KOPT-K1 (cell line): ENCODE data around the gene LARP1B.

Source experiments
- H3K27ac ChIP-seq: fragments of 200-600 bp; sonication (generic); 2 replicates; pipeline ENCODE4 v1.5.1; 2016; ENCODE audit warnings: antibody characterized with exemption, mild to moderate bottlenecking, low read depth, low read length; ENCODE audit not compliant: poor library complexity, severe bottlenecking
- H3K36me3 ChIP-seq: fragments of 200-600 bp; sonication (generic); 2 replicates; pipeline ENCODE4 v1.5.1; 2017; ENCODE audit warnings: antibody characterized with exemption, mild to moderate bottlenecking, low read length, moderate library complexity; ENCODE audit not compliant: insufficient read depth
- H3K9me3 ChIP-seq: fragments of 200-600 bp; sonication (generic); 2 replicates; pipeline ENCODE4 v1.5.1; 2017; ENCODE audit warnings: antibody characterized with exemption, low read length, mild to moderate bottlenecking; ENCODE audit not compliant: insufficient read depth, poor library complexity, severe bottlenecking

The LARP1B gene

DNA sequence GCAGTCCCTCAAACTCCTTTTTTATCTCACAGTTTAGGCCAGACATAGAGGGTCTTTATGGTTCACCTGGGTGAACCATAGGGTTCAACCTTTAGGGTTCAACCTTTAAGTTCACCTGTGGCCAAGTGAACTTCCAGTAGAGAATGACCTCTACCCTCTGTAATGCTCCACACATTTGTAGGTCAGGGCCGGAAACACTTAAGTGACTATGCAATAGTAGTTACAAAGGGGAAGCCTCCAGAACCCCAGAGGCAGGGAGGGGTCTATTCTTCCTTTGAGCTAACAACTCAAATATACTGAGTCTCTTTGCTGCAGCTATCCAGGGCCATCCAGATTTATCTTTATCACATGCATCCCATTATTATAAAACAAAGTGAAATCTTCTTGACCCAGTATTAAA lies 100.0 kb downstream of the LARP1B start:
- Histone ChIP-seq H3K36me3 (peaks cover 11% of the 10 kb centered on the region; the same call in 1 of the 2 replicates), H3K9me3 (peaks cover 14% of the 10 kb centered on the region), H3K27ac (no peak overlapping the region)

DNA sequence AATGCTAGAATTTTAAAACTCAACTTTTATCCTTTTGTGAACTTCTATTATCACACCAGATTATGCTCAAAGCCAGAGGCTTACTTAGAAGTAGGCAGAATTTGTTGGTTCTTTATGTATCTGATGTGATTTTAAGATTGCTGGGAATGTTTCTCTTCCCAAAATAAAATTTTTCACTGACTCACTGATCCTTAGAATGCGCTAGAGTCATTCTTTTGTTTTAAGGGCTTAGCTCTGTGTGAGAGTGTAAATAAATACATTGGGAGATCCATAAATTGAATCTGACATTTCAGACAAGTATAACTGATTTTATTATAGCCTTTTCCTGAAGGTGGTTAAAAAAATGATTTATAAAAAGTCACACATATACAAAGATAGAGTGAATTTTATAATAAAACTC lies 101.3 kb downstream of the LARP1B start:
- peaks cover under 1% of the 10 kb centered on the region; the same call in 1 of the 2 replicates for H3K36me3 ChIP-seq
- peaks cover 1% of the 10 kb centered on the region for H3K9me3 ChIP-seq
- no peak overlapping the region for H3K27ac ChIP-seq

DNA sequence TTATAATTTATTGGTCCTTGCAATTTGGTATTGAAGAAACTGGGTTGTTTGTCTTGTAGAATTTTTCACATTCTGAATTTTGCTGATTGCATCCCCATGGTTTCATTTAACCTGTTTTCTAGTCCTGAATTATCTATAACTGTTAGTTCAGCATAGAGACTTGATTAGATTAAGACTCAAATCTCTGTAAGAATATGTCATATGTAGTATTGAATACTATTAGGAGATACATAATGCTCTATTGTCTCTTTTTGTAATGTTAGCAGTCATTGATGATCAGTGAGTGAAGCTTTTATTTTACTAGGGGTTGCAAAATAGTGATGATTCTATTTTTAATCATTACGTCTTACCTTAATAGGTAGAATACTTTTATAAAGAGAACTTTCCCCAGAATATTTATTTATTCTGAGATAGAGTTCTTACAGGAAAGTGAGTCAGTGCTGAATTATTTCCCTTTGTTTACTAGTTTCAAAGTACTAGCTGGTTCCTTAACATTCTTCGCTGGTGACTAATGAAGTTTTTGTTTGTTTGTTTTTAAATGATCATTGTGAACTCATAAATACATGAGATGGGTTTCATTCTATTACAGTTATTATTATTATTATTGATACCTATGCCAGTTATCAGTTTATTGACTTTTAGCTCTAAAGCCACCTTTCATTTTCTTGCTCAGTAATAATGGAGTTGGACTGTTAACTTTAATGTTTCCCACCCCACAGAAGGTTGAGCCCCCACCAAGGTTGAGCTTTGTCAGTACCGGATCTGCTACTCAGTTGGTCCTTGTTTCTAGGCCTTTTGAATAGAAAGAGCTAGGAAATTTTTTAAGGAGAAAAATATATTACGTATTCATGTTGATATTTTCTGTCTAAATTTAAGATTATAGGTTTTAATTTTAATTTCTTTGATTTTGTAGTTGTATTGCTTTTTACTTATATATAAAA lies 102.3 kb downstream of the LARP1B start:
- H3K9me3 ChIP-seq = no peaks in the 10 kb centered on the region
- H3K27ac ChIP-seq = no peak overlapping the region
- no peaks in the 10 kb centered on the region for H3K36me3 ChIP-seq

DNA sequence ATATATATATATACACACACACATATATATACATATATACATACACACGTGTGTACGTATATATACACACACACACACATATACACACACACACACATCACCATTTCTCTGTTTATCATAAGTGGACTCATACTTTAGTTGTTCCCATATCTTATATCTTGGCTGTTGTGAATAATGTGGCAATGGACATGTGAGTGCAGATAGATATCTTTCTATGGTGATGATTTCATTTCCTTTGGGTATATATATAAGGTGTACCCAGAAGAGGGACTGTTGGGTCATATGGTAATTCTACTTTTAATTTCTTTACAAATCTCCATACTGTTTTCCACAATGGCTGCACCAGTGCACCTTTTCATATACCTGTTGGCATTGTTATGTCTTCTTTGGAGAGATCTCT lies 105.9 kb downstream of the LARP1B start:
- H3K9me3 ChIP-seq = no peaks in the 10 kb centered on the region
- no peaks in the 10 kb centered on the region for H3K36me3 ChIP-seq
- H3K27ac ChIP-seq = no peak overlapping the region

DNA sequence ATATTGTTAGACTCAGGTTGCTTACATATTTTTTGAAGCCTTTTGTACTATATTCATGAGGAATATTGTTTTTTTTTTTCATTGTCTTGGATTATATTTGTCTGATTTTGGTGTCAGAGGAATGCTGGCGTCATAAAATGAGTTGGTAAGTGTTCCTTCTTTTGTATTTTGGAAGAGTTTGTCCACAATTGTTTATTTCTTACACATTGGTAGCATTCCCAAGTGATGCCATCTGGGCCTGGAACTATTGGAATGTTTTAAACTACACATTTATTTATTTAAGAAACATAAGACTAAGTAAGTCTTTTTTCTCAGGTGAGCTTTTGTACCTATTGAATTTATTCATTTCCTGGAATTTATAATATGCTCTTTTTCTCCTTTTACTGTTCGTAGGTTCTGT lies 107.6 kb downstream of the LARP1B start:
- no peaks in the 10 kb centered on the region for H3K9me3 ChIP-seq
- no peaks in the 10 kb centered on the region for H3K36me3 ChIP-seq
- no peak overlapping the region for H3K27ac ChIP-seq

DNA sequence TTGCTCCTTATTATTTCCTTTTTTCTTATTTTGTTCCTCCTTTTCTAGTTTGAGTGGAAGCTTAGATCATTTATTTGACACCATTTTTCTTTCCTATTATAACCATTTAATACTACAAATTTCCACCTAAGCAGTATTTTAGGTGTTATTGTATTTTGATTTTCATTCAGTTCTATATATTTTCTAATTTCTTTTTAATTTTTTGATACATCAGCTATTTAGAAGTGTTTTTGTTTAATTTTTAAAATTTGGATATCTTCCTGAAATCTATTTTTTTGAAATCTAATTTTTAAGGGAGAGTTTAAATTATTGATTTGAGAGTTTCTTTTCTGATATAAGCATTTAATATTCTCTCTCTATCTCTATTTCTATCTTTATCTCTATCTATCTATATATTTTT lies 108.1 kb downstream of the LARP1B start:
- no peaks in the 10 kb centered on the region for H3K9me3 ChIP-seq
- H3K27ac ChIP-seq = no peak overlapping the region
- H3K36me3 ChIP-seq = no peaks in the 10 kb centered on the region

DNA sequence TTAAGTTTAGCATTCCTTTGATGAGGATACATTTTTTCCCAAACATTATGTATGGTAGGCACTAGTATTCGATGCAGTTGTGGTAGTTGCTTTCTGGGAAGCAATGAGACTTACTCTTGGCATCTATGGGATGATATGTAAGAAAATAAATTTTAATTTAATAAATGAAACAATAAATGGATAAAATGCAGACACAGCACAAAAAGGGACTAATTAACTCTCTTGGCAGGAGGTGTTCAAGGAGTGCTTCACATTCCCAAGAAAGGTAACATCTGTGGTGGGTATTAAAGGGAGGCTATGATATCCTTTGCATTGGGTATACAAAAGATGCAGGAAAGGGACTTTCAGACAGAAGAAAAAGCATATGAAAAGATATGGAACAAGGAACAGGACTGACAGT lies 115.5 kb downstream of the LARP1B start:
- Histone ChIP-seq H3K36me3 (peaks cover 7% of the 10 kb centered on the region), H3K27ac (no peak overlapping the region), H3K9me3 (no peaks in the 10 kb centered on the region)

DNA sequence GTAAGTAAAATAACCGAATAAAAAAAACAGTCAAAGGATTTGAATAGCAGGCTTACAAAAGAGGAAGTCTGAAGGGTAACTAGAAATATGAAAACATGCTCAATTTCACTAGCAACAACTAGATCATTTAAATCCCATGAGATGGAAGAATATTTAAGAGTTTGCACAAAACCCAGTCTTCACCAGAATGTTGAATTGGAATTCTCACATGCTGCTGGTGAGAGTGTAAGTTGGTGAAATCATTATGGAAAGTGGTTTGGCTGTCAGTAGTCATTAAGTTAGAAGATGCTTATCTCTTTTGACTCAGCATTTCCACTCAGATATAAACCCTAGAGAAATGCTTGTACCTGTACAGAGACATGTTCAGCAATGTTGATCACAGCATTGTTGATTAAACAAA lies 116.4 kb downstream of the LARP1B start:
- Histone ChIP-seq H3K27ac (no peak overlapping the region), H3K36me3 (peaks cover 7% of the 10 kb centered on the region)

DNA sequence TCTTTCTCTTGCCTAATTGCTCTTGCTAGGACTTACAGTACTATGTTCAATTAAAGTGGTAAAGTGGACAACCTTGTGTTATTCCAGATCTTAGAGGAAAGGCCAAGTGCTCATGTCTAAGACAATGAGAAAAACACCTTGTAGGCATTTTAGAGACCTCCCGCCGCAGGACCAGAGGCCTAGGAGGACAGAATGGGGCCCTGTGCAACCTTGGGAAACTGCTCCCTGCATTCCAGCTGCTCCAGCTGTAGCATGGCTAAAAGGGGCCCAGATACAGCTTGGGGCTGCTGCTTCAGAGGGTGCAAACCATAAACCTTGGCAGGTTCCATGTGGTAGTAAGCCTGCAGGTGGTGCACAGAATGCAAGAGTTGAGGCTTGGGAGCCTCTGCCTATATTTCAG lies 125.5 kb downstream of the LARP1B start:
- Histone ChIP-seq H3K9me3 (peaks cover 9% of the 10 kb centered on the region), H3K27ac (no peak overlapping the region), H3K36me3 (peaks cover 14% of the 10 kb centered on the region; the same call in 1 of the 2 replicates)

More for the DNA sequence above, 116.4 kb downstream of the LARP1B start:
- no peaks in the 10 kb centered on the region for H3K9me3 ChIP-seq

DNA sequence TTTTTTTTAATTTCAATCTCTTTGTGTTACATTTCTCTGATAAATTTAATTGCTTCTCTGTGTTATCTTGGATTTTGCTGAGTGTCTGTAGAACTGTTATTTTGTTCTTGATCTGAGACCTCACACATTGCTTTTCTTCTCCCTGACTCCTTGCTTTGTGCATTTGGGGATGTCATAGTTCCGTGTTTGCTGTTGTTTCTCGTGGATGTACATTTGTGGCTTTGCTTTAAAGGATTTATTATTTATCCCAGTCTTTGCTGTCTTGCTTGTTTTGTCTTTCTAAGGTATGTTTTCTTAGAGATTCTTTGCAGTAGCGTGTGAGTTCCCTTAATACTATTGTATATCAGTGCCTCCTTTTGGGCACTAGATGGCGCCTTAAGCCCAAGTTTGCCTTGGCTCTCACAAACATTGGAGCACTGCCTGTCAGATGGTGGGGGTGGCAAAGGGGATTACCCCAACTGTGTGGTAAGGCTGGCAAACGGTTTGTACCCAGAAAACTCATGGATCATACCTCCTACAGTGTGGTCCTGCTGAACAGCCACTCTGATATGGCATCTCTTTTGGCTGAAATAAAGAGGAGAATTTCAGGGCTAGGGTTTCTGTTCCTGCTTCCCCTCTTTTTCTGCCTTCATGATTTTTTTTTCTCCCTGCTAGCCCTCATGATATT lies 130.1 kb downstream of the LARP1B start:
- Histone ChIP-seq H3K9me3 (peaks cover 9% of the 10 kb centered on the region), H3K36me3 (peaks cover 7% of the 10 kb centered on the region; the same call in 1 of the 2 replicates), H3K27ac (no peak overlapping the region)

DNA sequence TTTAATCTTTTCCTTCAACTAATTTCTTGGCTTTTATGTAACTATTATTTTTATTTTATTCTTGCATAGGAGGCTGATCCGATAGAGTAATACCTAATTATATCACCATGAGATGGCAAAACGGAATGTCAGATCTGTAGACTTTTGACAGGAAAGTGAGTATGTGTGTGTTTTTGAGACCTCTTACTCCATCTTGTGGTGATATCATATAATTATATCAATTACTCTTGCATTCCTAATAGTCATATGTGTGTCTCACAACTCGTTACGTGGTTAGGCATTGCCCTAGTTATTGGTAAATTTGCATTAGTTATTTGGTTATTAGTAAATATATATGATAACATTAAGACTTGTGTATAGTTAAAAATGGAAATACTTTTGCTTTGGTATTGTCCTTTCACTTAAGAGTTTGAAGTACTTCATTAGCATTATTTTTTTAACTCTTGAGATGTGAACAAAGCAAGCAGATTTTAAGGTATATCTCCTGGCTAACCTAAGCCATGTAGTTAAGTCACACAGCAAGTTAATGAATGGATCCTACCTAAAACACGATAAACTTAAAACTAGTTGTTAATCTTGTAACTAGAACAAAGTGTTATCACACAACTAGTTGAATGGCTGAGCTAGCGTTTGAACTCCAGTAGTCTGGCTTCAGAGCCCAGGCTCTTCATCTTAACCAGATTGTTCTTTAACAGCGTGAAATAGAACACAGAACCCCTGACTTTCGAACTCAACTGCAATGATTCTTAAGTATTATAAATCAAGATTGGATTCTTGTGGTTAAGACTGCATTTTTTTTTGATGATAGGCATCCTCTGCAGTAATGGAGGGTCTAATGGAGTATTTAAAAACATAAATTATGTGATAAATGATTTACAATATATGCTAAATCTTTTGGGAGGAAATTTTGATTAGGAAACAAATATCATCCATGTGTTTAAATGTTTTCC lies 159.4 kb downstream of the LARP1B start:
- no peaks in the 10 kb centered on the region for H3K36me3 ChIP-seq
- no peak overlapping the region for H3K27ac ChIP-seq
- no peaks in the 10 kb centered on the region for H3K9me3 ChIP-seq

DNA sequence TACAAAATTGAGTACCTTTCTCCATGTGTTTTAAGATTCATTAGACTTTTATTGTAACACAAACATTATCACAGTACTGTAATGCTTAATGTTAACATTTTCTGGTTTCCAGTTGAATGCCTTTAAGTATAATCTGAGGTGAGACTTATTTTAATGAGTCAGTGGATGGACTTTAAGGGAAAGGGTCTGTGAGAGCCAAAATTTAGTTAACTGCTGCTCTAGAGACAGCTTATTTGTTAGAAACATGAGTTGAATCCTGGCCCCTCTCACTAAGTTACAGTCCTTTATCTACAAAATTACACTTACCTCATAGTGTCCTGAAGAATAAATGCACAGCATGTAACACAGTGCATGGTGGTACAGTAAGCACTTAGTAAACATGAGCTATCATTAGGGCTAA lies 160.5 kb downstream of the LARP1B start:
- H3K9me3 ChIP-seq = no peaks in the 10 kb centered on the region
- H3K27ac ChIP-seq = no peak overlapping the region
- H3K36me3 ChIP-seq = no peaks in the 10 kb centered on the region

DNA sequence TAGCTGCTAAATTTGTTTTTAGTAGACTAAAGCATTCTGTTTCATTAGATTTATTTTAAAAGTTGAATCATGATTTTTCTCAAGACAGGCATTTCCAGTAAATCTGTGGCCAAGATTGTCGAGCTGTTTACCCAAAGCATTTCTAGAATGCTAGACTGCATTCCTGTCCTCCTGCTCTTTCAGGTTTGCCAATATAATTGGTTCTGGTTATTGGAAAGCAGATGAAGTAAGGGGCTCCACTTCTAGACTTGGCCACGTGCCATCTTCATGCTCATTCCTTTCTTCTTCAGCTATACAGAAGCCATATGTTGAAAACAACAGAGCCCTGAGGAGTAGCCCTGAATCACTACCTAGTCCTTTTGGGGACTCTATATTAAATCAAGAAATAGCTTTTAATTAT lies 164.0 kb downstream of the LARP1B start:
- H3K27ac ChIP-seq = no peak overlapping the region
- H3K9me3 ChIP-seq = no peaks in the 10 kb centered on the region
- no peaks in the 10 kb centered on the region for H3K36me3 ChIP-seq

DNA sequence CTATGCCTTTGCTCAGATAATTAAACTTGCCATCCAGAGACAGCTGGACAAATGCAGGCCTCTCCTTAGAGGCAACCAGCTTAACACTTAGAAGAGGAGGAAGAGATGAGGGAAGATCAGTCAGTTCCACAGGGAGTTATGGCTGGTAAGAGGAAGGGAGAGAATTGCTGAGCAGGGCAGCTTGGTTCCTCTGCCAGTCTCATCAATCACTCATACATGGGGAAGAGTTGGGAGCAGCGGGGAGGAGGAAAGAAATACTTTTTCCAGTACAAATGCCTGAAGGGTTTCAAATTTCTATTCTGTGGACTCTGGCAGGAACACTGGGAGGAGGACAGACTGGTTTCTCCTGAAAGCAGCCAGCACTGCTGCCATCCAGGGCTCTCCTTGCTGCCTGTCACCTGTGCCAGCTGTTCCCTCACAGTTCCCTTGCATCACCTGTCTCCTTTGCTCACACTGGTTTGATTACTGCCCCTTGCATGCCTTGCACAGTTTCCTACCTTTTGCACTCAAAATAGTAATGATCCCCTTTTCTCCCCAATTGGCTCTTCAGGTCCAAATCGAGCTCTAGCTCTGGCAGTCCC lies 167.0 kb downstream of the LARP1B start:
- Histone ChIP-seq H3K36me3 (no peaks in the 10 kb centered on the region), H3K27ac (no peak overlapping the region)

More for the DNA sequence above, 167.0 kb downstream of the LARP1B start:
- no peaks in the 10 kb centered on the region for H3K9me3 ChIP-seq
